ENCODE data around the gene MLC1.

MLC1 gene

DNA sequence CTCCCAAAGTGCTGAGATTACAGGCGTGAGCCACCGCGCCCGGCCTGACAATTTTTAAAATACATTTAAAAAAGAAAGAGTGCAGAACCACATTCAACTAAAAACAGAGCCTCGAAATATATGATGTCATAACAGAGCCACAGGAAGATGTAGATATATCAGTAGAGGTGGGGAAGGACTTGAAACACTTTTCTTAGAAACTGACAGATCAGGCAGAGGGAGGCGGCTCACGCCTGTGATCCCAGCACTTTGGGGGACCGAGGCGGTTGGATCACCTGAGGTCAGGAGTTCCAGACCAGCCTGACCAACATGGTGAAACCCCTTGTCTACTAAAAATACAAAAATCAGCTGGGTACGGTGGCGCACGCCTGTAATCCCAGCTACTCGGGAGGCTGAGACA lies 7.0 kb downstream of the MLC1 start:
- no peak overlapping the region for H3K4me3 Mint-ChIP-seq
- ATAC-seq (ENCODE audit: low read depth) (no peak), DNase-seq (ENCODE audit: low spot score in 2 of 2) (no peak)
- no peaks in the 10 kb centered on the region for H3K36me3 Mint-ChIP-seq
- H3K27ac Mint-ChIP-seq, result no peak overlapping the region
- H3K4me1 Mint-ChIP-seq, result peaks cover 9% of the 10 kb centered on the region
- H3K9me3 Mint-ChIP-seq, result no peaks in the 10 kb centered on the region
- H3K27me3 Mint-ChIP-seq, result peaks cover 29% of the 10 kb centered on the region

GRCh38 chr22:50076646-50077535 lies 8.3 kb downstream of the MLC1 start:
- Mint-ChIP-seq H3K4me3 (no peak overlapping the region), H3K9me3 (no peaks in the 10 kb centered on the region), H3K27me3 (peaks cover 22% of the 10 kb centered on the region), H3K36me3 (no peaks in the 10 kb centered on the region), H3K27ac (no peak overlapping the region), H3K4me1 (peaks cover 9% of the 10 kb centered on the region)
- ATAC-seq (ENCODE audit: low read depth) (no peak), DNase-seq (ENCODE audit: low spot score in 2 of 2) (no peak)

DNA sequence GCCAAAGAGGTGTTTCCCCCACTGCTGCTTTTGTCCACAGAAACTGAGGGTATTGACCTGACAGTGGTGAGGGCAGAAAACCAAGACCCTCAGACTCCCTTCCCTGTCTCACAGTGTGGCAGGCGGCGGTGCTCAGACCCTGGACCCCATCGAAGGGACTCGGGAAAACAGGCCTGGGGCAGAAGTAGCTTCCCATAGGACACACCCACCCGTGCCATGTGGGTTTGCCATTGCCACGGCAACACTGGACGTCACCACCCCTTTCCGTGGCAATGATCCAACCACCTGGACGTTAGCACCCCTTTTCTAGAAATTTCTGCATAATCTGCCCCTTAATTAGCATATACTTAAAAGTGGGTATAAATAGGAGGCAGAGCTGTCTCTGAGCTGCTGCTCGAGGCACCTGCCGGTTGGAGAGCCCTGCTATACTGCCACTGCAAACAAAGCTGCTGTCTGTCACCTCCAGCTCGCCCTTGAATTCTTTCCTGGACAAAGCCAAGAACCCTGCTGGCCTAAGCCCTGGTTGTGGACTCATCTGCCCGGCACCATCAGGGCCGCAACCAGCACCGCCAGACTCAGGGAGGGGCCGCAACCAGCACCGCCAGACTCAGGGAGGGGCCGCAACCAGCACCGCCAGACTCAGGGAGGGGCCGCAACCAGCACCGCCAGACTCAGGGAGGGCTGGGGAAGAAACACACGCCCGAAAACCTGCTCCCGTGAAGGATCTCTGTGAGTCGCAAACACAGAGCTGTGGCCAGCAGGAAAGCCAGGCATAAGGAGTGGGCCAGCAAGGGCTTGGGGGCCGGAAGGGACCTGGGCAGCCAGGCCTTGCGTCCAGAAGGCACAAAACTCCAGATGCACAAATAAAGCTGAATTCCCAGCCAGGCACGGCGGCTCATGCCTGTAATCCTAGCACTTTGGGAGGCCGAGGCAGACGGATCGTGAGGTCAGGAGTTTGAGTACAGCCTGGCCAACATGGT lies 10.4 kb downstream of the MLC1 start:
- Mint-ChIP-seq H3K9me3 (no peaks in the 10 kb centered on the region), H3K27ac (no peak overlapping the region), H3K36me3 (no peaks in the 10 kb centered on the region)

GRCh38 chr22:50074056-50074455 lies 11.2 kb downstream of the MLC1 start:
- Mint-ChIP-seq H3K4me1 (peaks cover 6% of the 10 kb centered on the region), H3K27ac (no peak overlapping the region), H3K36me3 (no peaks in the 10 kb centered on the region), H3K4me3 (no peak overlapping the region), H3K27me3 (peaks cover 20% of the 10 kb centered on the region), H3K9me3 (no peaks in the 10 kb centered on the region)
- DNase-seq (ENCODE audit: low spot score in 2 of 2), result no peak
- ATAC-seq (ENCODE audit: low read depth), result no peak

More for the DNA sequence above, 10.4 kb downstream of the MLC1 start:
- no peak for ATAC-seq (ENCODE audit: low read depth)
- Mint-ChIP-seq H3K27me3 (peaks cover 19% of the 10 kb centered on the region), H3K4me1 (peaks cover 6% of the 10 kb centered on the region), H3K4me3 (no peak overlapping the region)
- no peak for DNase-seq (ENCODE audit: low spot score in 2 of 2)

DNA sequence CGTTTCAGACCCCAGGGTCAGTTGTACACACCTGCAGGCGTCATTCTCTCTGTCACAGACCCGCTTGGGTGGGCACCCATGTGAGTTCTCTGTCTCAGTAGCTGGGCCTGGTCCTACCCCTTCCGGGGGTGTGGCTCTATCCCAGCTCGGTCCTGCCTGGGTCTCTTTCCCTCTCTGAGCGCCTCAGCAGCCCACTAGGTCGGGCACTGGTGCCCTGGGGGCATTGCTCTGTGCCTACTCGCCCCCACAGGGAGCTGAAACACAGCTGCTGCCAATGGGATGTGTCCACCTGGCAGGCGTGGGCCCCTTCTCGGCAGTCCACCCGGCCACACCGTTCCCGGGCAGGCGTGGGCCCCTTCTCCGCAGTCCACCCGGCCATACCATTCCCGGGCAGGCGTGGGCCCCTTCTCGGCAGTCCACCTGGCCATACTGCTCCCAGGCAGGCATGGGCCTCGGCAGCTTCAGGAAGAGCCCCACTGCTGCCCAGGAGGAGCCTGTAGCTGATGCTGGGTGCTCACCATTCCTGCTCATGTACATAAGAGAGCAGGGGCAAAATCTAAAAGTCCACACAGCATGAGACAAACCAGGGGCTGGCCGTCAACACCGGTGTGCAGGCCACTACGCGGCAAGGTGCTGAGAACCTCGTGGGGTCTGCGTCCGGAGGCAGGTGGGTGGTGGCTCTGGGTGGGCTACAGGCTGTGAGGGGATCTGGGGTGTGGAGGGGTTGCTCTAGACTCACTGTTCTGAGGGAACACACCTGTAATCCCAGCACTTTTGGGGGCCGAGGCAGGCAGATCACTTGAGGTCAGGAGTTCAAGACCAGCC lies 12.3 kb downstream of the MLC1 start:
- DNase-seq (ENCODE audit: low spot score in 2 of 2) (no peak), ATAC-seq (ENCODE audit: low read depth) (no peak)
- H3K9me3 Mint-ChIP-seq, result no peaks in the 10 kb centered on the region
- no peak overlapping the region for H3K4me3 Mint-ChIP-seq
- H3K4me1 Mint-ChIP-seq, result peaks cover 6% of the 10 kb centered on the region
- H3K27ac Mint-ChIP-seq, result no peak overlapping the region
- H3K27me3 Mint-ChIP-seq, result peaks cover 21% of the 10 kb centered on the region
- H3K36me3 Mint-ChIP-seq, result no peaks in the 10 kb centered on the region

GRCh38 chr22:50072167-50072555 lies 13.1 kb downstream of the MLC1 start:
- Mint-ChIP-seq H3K27me3 (peaks cover 25% of the 10 kb centered on the region), H3K4me1 (peaks cover 6% of the 10 kb centered on the region), H3K27ac (no peak overlapping the region), H3K9me3 (no peaks in the 10 kb centered on the region), H3K36me3 (no peaks in the 10 kb centered on the region), H3K4me3 (no peak overlapping the region)
- ATAC-seq (ENCODE audit: low read depth), result no peak
- DNase-seq (ENCODE audit: low spot score in 2 of 2), result no peak

- Mint-ChIP-seq H3K4me1 (peaks cover 4% of the 10 kb centered on the region), H3K36me3 (no peaks in the 10 kb centered on the region), H3K4me3 (no peak overlapping the region), H3K27me3 (peaks cover 27% of the 10 kb centered on the region), H3K27ac (no peak overlapping the region), H3K9me3 (no peaks in the 10 kb centered on the region)
- ATAC-seq (ENCODE audit: low read depth) (no peak), DNase-seq (ENCODE audit: low spot score in 2 of 2) (no peak)
Measured at GRCh38 chr22:50071432-50072166, 13.6 kb downstream of the MLC1 start.

DNA sequence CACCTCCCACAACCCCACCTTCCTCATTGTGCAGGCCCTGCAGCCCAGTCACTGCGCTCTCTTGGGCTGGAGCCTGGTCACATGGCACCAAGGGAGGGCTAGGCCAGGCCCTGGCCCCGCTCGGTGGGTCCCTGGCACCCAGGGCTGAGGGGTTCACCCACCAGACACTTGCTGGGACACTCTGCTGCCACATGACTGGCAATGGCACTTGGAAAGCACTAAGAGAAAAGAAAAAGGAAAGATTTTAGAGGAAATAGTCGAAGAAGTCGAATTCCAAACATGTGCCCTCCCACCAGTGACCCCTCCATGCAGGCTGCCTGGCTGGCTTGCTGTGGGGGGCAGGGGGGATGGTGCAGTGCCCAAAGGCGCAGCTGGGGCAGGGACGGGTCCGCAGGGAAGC lies 14.9 kb downstream of the MLC1 start:
- peaks cover 23% of the 10 kb centered on the region for H3K27me3 Mint-ChIP-seq
- no peaks in the 10 kb centered on the region for H3K36me3 Mint-ChIP-seq
- no peak overlapping the region for H3K27ac Mint-ChIP-seq
- no peaks in the 10 kb centered on the region for H3K4me1 Mint-ChIP-seq
- no peaks in the 10 kb centered on the region for H3K9me3 Mint-ChIP-seq
- H3K4me3 Mint-ChIP-seq, result no peak overlapping the region
- no peak for ATAC-seq (ENCODE audit: low read depth)
- no peak for DNase-seq (ENCODE audit: low spot score in 2 of 2)

GRCh38 chr22:50068096-50068495 lies 17.1 kb downstream of the MLC1 start:
- no peak for ATAC-seq (ENCODE audit: low read depth)
- Mint-ChIP-seq H3K4me1 (no peaks in the 10 kb centered on the region), H3K27me3 (peaks cover 27% of the 10 kb centered on the region), H3K27ac (no peak overlapping the region), H3K36me3 (no peaks in the 10 kb centered on the region), H3K4me3 (no peak overlapping the region), H3K9me3 (no peaks in the 10 kb centered on the region)
- DNase-seq (ENCODE audit: low spot score in 2 of 2), result no peak

DNA sequence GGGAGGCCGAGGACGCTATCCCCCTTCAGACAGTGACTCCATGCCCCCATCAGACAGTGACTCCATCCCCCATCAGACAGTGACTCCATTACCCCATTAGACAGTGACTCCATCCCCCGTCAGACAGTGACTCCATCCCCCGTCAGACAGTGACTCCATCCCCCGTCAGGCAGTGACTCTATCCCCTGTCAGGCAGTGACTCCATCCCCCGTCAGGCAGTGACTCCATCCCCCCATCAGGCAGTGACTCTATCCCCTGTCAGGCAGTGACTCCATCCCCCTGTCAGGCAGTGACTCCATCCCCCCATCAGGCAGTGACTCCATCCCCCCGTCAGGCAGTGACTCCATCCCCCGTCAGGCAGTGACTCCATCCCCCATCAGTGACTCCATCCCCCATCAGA lies 18.0 kb downstream of the MLC1 start:
- no peaks in the 10 kb centered on the region for H3K4me1 Mint-ChIP-seq
- H3K36me3 Mint-ChIP-seq, result no peaks in the 10 kb centered on the region
- peaks cover 28% of the 10 kb centered on the region for H3K27me3 Mint-ChIP-seq
- H3K4me3 Mint-ChIP-seq, result no peak overlapping the region
- no peaks in the 10 kb centered on the region for H3K9me3 Mint-ChIP-seq
- DNase-seq (ENCODE audit: low spot score in 2 of 2) (no peak), ATAC-seq (ENCODE audit: low read depth) (no peak)
- H3K27ac Mint-ChIP-seq, result no peak overlapping the region

DNA sequence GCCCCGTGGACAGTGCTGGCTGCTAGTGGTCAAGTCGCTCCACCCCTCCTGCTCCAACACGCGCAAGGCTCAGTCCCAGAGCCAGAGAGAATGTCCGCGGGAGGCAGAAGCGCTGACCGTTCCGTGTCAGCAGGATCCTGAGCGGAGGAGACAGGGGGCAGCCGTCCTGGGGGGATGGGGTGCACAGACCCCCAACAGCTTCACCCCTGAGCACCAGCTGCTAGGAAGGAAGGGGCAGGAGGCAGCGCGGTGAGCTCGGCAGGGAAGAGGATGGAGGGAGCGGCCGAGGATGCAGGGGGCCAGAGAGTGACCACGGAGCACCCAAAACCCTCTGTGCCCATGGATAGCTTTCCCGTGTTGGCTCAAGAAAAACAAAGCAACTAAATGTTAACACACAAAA lies 20.8 kb downstream of the MLC1 start:
- Mint-ChIP-seq H3K36me3 (no peaks in the 10 kb centered on the region), H3K4me3 (no peak overlapping the region), H3K27me3 (peaks cover 22% of the 10 kb centered on the region), H3K9me3 (no peaks in the 10 kb centered on the region), H3K27ac (no peak overlapping the region), H3K4me1 (no peaks in the 10 kb centered on the region)
- no peak for ATAC-seq (ENCODE audit: low read depth)
- DNase-seq (ENCODE audit: low spot score in 2 of 2), result no peak

GRCh38 chr22:50063589-50064393 lies 21.4 kb downstream of the MLC1 start:
- no peak overlapping the region for H3K27ac Mint-ChIP-seq
- H3K27me3 Mint-ChIP-seq, result peaks cover 23% of the 10 kb centered on the region
- DNase-seq (ENCODE audit: low spot score in 2 of 2), result no peak
- no peaks in the 10 kb centered on the region for H3K4me1 Mint-ChIP-seq
- no peaks in the 10 kb centered on the region for H3K9me3 Mint-ChIP-seq
- ATAC-seq (ENCODE audit: low read depth), result no peak
- H3K4me3 Mint-ChIP-seq, result no peak overlapping the region
- no peaks in the 10 kb centered on the region for H3K36me3 Mint-ChIP-seq

Data from memory B cell (primary cell).